Fibroblast of skin of abdomen (primary cell): ENCODE results near the gene CHL1.

Experiments
- DNase-seq: peaks from one replicate; pipeline ENCODE4 v3.0.0-alpha.2; 2013

Gene CHL1

GRCh38 chr3:228442-229182 lies 32.0 kb downstream of the CHL1 start:
- DNase-seq = no peak

GRCh38 chr3:229183-229661 lies 32.7 kb downstream of the CHL1 start:
- no peak for DNase-seq

- DNase-seq = no peak
Measured at GRCh38 chr3:236881-237280, 40.3 kb downstream of the CHL1 start.

GRCh38 chr3:242602-243355 lies 46.2 kb downstream of the CHL1 start:
- no peak for DNase-seq

- no peak for DNase-seq
Measured at GRCh38 chr3:243356-243725, 46.8 kb downstream of the CHL1 start.

- no peak for DNase-seq
Measured at GRCh38 chr3:244041-244440, 47.5 kb downstream of the CHL1 start.

GRCh38 chr3:247916-248315 lies 51.4 kb downstream of the CHL1 start:
- no peak for DNase-seq

- DNase-seq = no peak
Measured at GRCh38 chr3:248864-249520, 52.4 kb downstream of the CHL1 start.

GRCh38 chr3:249587-250262 lies 53.2 kb downstream of the CHL1 start:
- DNase-seq = no peak

GRCh38 chr3:256501-256900 lies 59.9 kb downstream of the CHL1 start:
- DNase-seq = no peak

GRCh38 chr3:257826-258225 lies 61.3 kb downstream of the CHL1 start:
- DNase-seq = no peak

- no peak for DNase-seq
Measured at GRCh38 chr3:260898-261297, 64.3 kb downstream of the CHL1 start.

- no peak for DNase-seq
Measured at GRCh38 chr3:263393-263792, 66.8 kb downstream of the CHL1 start.

GRCh38 chr3:264394-265156 lies 68.0 kb downstream of the CHL1 start:
- peak; percentile 2 for DNase-seq

- DNase-seq = no peak
Measured at GRCh38 chr3:267101-267500, 70.5 kb downstream of the CHL1 start.

- no peak for DNase-seq
Measured at GRCh38 chr3:270688-271087, 74.1 kb downstream of the CHL1 start.

GRCh38 chr3:274927-275326 lies 78.4 kb downstream of the CHL1 start:
- DNase-seq = no peak

GRCh38 chr3:277873-278272 lies 81.3 kb downstream of the CHL1 start:
- no peak for DNase-seq

- DNase-seq = no peak
Measured at GRCh38 chr3:278300-279064, 81.9 kb downstream of the CHL1 start.

GRCh38 chr3:279325-279724 lies 82.8 kb downstream of the CHL1 start:
- no peak for DNase-seq

GRCh38 chr3:280681-281080 lies 84.1 kb downstream of the CHL1 start:
- DNase-seq = no peak
